GM19328 (cell line): ENCODE measurements around the gene CDKN1A.

Source experiments
- ATAC-seq: cut with Tn5 transposase; IDR thresholded peaks from one replicate; pipeline ENCODE4 v1.9.1; 2021; ENCODE audit warnings: mild to moderate bottlenecking, moderate library complexity; ENCODE audit not compliant: unreplicated experiment

Gene CDKN1A

GRCh38 chr6:36655085-36655724 lies 23.3 kb upstream of the CDKN1A start:
- ATAC-seq = no peak

- no peak for ATAC-seq
Observed at GRCh38 chr6:36656441-36656840, 22.1 kb upstream of the CDKN1A start.

- no peak for ATAC-seq
Observed at GRCh38 chr6:36657271-36657670, 21.2 kb upstream of the CDKN1A start.

GRCh38 chr6:36657942-36658544 lies 20.5 kb upstream of the CDKN1A start:
- no peak for ATAC-seq

- no peak for ATAC-seq
Observed at GRCh38 chr6:36659271-36659670, 19.2 kb upstream of the CDKN1A start.

- ATAC-seq = no peak
Observed at GRCh38 chr6:36660771-36661471, 17.6 kb upstream of the CDKN1A start.

- ATAC-seq = no peak
Observed at GRCh38 chr6:36662380-36662779, 16.1 kb upstream of the CDKN1A start.

- no peak for ATAC-seq
Observed at GRCh38 chr6:36662827-36663256, 15.7 kb upstream of the CDKN1A start.

- no peak for ATAC-seq
Observed at GRCh38 chr6:36663504-36664446, 14.7 kb upstream of the CDKN1A start.

- no peak for ATAC-seq
Observed at GRCh38 chr6:36665180-36665579, 13.3 kb upstream of the CDKN1A start.

GRCh38 chr6:36666287-36666686 lies 12.2 kb upstream of the CDKN1A start:
- ATAC-seq = no peak

- ATAC-seq = peak; percentile 69
Observed at GRCh38 chr6:36666826-36667591, 11.5 kb upstream of the CDKN1A start.

- ATAC-seq = no peak
Observed at GRCh38 chr6:36668591-36668990, 9.9 kb upstream of the CDKN1A start.

GRCh38 chr6:36669002-36669401 lies 9.5 kb upstream of the CDKN1A start:
- no peak for ATAC-seq

- ATAC-seq = no peak
Observed at GRCh38 chr6:36670271-36670670, 8.2 kb upstream of the CDKN1A start.

- no peak for ATAC-seq
Observed at GRCh38 chr6:36671687-36672375, 6.7 kb upstream of the CDKN1A start.

GRCh38 chr6:36673882-36674281 lies 4.6 kb upstream of the CDKN1A start:
- no peak for ATAC-seq

- no peak for ATAC-seq
Observed at GRCh38 chr6:36674942-36675341, 3.6 kb upstream of the CDKN1A start.

GRCh38 chr6:36676141-36677058 lies 2.1 kb upstream of the CDKN1A start:
- no peak for ATAC-seq
